ENCODE results near the gene KRT15. TPM values are rescaled to one million over a fixed set of nuclear protein-coding genes. Genes with fewer than 3 reads are reported as not detected.
A peak's percentile ranks its signal among the peaks of the same experiment; 100 is the strongest.

KRT15 gene
- total RNA-seq, 1 donor from 2014 or later = 0.79 TPM

DNA sequence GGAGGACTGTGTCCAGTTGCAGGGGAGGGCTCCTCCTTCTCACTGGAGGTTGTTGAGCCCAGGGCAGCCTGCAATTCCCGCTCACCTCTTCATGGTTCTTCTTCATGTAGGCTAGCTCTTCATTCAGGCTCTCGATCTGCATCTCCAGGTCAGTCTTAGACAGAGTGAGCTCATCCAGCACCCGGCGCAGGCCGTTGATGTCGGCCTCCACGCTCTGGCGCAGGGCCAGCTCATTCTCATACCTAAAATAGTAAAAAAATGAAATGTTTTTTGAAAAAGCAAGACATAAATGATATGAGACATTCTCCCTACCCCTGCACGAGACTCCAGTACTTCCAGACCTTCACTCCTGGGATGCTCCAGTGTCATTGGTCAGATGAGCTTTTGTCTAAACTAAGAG lies 15.5 kb downstream of the KRT15 start:
- Histone ChIP-seq H2AFZ (ENCODE audit: low read depth, low read length) (no peak overlapping the region), H3K27ac (ENCODE audit: low read depth, low read length) (no peak overlapping the region), H4K20me1 (ENCODE audit: insufficient read depth, low read length) (no peaks in the 10 kb centered on the region), H3K4me1 (ENCODE audit: insufficient read depth, low read length) (peaks cover 11% of the 10 kb centered on the region), H3K4me2 (ENCODE audit: low read length) (no peak overlapping the region), H3K79me2 (ENCODE audit: insufficient read depth, low read length) (no peaks in the 10 kb centered on the region), H3K27me3 (ENCODE audit: insufficient read depth, low read length) (no peaks in the 10 kb centered on the region), H3K36me3 (ENCODE audit: insufficient read depth, low read length) (no peaks in the 10 kb centered on the region), H3K9ac (ENCODE audit: low read length) (no peak overlapping the region), H3K9me3 (ENCODE audit: insufficient read depth, low read depth, low read length) (no peaks in the 10 kb centered on the region), H3K4me3 (ENCODE audit: insufficient read depth, low read depth, low read length) (no peak overlapping the region)
- Mint-ChIP-seq H3K4me3 (ENCODE audit: unreplicated experiment) (no peak overlapping the region), H3K4me1 (ENCODE audit: low read depth, unreplicated experiment) (peaks cover 6% of the 10 kb centered on the region), H3K27ac (ENCODE audit: unreplicated experiment) (no peak overlapping the region), H3K36me3 (ENCODE audit: low read depth, unreplicated experiment) (peaks cover 2% of the 10 kb centered on the region), H3K27me3 (ENCODE audit: low read depth, unreplicated experiment) (peaks cover 26% of the 10 kb centered on the region), H3K9me3 (ENCODE audit: unreplicated experiment) (peaks cover 3% of the 10 kb centered on the region)
- DNase-seq (ENCODE audit: low read depth) (no peak), FAIRE-seq (no peak)
- TF ChIP-seq, protein P1, sequence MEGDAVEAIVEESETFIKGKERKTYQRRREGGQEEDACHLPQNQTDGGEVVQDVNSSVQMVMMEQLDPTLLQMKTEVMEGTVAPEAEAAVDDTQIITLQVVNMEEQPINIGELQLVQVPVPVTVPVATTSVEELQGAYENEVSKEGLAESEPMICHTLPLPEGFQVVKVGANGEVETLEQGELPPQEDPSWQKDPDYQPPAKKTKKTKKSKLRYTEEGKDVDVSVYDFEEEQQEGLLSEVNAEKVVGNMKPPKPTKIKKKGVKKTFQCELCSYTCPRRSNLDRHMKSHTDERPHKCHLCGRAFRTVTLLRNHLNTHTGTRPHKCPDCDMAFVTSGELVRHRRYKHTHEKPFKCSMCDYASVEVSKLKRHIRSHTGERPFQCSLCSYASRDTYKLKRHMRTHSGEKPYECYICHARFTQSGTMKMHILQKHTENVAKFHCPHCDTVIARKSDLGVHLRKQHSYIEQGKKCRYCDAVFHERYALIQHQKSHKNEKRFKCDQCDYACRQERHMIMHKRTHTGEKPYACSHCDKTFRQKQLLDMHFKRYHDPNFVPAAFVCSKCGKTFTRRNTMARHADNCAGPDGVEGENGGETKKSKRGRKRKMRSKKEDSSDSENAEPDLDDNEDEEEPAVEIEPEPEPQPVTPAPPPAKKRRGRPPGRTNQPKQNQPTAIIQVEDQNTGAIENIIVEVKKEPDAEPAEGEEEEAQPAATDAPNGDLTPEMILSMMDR (IDR thresholded peaks at IDR 0.05; ENCODE audit: insufficient read depth, low read depth, low read length) = no peak
- TF ChIP-seq EZH2 (IDR thresholded peaks at IDR 0.05; ENCODE audit: insufficient read depth, low read length) = no peak

DNA sequence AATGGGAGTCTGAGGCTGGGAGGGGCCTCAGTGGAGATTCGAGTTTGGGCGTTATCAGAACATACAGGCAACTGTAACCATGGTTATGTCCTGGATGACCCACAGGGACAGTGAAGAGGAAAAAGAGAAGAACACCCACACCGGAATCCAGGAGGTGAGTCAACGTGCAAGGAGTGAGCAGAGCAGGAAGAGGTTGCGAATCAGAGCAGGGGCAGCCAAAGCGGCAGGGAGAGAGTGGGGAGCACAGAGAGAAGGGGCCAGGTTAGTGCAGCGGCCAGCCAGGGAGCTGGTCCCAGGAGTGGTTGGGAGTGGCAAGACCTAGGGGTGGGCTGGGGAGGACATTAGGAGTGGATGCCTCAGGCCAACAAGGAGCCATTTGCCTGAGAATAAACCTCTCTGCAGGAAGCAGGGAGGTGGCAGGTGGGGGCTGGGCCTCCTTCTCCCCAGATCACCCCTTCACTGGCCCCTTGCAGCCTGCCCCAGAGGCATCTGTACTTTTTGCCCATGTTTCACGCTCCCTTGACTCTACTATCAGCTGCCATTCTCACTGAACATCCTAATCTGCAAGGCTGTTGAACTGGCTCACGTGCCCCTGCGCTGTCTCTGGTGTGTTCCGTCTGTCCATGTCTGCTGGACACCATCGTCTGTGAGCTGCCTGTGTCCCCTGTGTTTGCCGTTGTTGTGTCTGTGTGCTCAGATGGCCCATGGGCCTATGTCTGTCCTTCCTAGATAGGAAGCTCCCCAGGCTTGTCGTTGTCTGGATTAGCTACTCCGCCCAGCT lies 18.4 kb downstream of the KRT15 start:
- peak; percentile 42 for DNase-seq (ENCODE audit: low read depth)
- peak overlapping the region; percentile 47 for H3K27ac Mint-ChIP-seq (ENCODE audit: unreplicated experiment)
- Histone ChIP-seq H3K9ac (ENCODE audit: low read length) (no peak overlapping the region), H3K4me1 (ENCODE audit: insufficient read depth, low read length) (peaks cover 16% of the 10 kb centered on the region), H3K36me3 (ENCODE audit: insufficient read depth, low read length) (no peaks in the 10 kb centered on the region), H3K9me3 (ENCODE audit: insufficient read depth, low read depth, low read length) (no peaks in the 10 kb centered on the region), H4K20me1 (ENCODE audit: insufficient read depth, low read length) (no peaks in the 10 kb centered on the region), H3K79me2 (ENCODE audit: insufficient read depth, low read length) (no peaks in the 10 kb centered on the region), H3K27ac (ENCODE audit: low read depth, low read length) (no peak overlapping the region), H3K27me3 (ENCODE audit: insufficient read depth, low read length) (no peaks in the 10 kb centered on the region), H3K4me3 (ENCODE audit: insufficient read depth, low read depth, low read length) (no peak overlapping the region), H2AFZ (ENCODE audit: low read depth, low read length) (peak overlapping the region; percentile 36), H3K4me2 (ENCODE audit: low read length) (peak overlapping the region; percentile 36)
- H3K4me1 Mint-ChIP-seq (ENCODE audit: low read depth, unreplicated experiment) = peaks cover 6% of the 10 kb centered on the region
- H3K9me3 Mint-ChIP-seq (ENCODE audit: unreplicated experiment) = peaks cover 3% of the 10 kb centered on the region
- H3K4me3 Mint-ChIP-seq (ENCODE audit: unreplicated experiment) = no peak overlapping the region
- H3K36me3 Mint-ChIP-seq (ENCODE audit: low read depth, unreplicated experiment) = peaks cover 2% of the 10 kb centered on the region
- TF ChIP-seq, protein P1 (IDR thresholded peaks at IDR 0.05; ENCODE audit: insufficient read depth, low read depth, low read length) = no peak
- no peak for TF ChIP-seq EZH2 (IDR thresholded peaks at IDR 0.05; ENCODE audit: insufficient read depth, low read length)
- no peak for FAIRE-seq
- H3K27me3 Mint-ChIP-seq (ENCODE audit: low read depth, unreplicated experiment) = peaks cover 18% of the 10 kb centered on the region

DNA sequence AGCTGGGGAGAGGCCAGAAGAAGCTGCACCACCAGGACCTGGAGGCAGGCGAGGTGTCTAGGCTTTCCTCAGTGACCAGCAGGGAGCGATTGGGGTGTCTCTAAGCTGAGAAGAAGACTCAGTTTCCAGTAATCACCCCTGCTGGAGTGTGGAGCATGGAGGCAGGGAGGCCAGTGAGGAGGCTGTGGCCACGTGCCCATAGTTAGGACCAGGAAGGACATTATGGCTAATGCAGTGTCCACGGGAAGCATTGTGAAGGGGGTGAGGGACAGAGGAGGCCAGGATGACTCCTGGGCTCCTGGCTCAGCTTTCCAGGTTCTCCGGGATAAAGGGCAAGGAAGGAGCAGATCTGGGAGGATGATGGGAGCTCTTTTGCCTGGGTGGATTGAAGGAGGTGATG lies 19.0 kb downstream of the KRT15 start:
- no peak overlapping the region for H3K4me3 Mint-ChIP-seq (ENCODE audit: unreplicated experiment)
- Histone ChIP-seq H3K36me3 (ENCODE audit: insufficient read depth, low read length) (no peaks in the 10 kb centered on the region), H3K27me3 (ENCODE audit: insufficient read depth, low read length) (no peaks in the 10 kb centered on the region), H3K9ac (ENCODE audit: low read length) (no peak overlapping the region), H3K4me2 (ENCODE audit: low read length) (peak overlapping the region; percentile 36), H4K20me1 (ENCODE audit: insufficient read depth, low read length) (no peaks in the 10 kb centered on the region), H2AFZ (ENCODE audit: low read depth, low read length) (peak overlapping the region; percentile 36), H3K79me2 (ENCODE audit: insufficient read depth, low read length) (no peaks in the 10 kb centered on the region), H3K4me1 (ENCODE audit: insufficient read depth, low read length) (peaks cover 18% of the 10 kb centered on the region), H3K27ac (ENCODE audit: low read depth, low read length) (no peak overlapping the region), H3K9me3 (ENCODE audit: insufficient read depth, low read depth, low read length) (no peaks in the 10 kb centered on the region), H3K4me3 (ENCODE audit: insufficient read depth, low read depth, low read length) (no peak overlapping the region)
- FAIRE-seq = no peak
- H3K27ac Mint-ChIP-seq (ENCODE audit: unreplicated experiment) = peak overlapping the region; percentile 47
- peaks cover 11% of the 10 kb centered on the region for H3K4me1 Mint-ChIP-seq (ENCODE audit: low read depth, unreplicated experiment)
- peaks cover 17% of the 10 kb centered on the region for H3K27me3 Mint-ChIP-seq (ENCODE audit: low read depth, unreplicated experiment)
- H3K9me3 Mint-ChIP-seq (ENCODE audit: unreplicated experiment) = peaks cover 3% of the 10 kb centered on the region
- no peak for DNase-seq (ENCODE audit: low read depth)
- TF ChIP-seq, protein P1 (IDR thresholded peaks at IDR 0.05; ENCODE audit: insufficient read depth, low read depth, low read length) = no peak
- no peak for TF ChIP-seq EZH2 (IDR thresholded peaks at IDR 0.05; ENCODE audit: insufficient read depth, low read length)
- peaks cover 2% of the 10 kb centered on the region for H3K36me3 Mint-ChIP-seq (ENCODE audit: low read depth, unreplicated experiment)

Data from astrocyte (in vitro differentiated cells and primary cell).